PC-3 (cell line): Measurements from ENCODE around the gene PELI1. TPM values are rescaled to one million over a fixed set of nuclear protein-coding genes. Genes with fewer than 3 reads are reported as not detected.

Experiments
- ATAC-seq: fragments of 200-7000 bp; cut with Tn5 transposase; 2 replicates; pipeline ENCODE4 v1.9.1; 2020; ENCODE audit warnings: mild to moderate bottlenecking, moderate library complexity
- BruUV-seq: library from RNA; stranded (reverse); fragments of 400-500 nt; replicated peaks from 2 replicates; lab custom pipeline; 2021; lab: Mats Ljungman, UMichigan
- CTCF ChIA-PET: fragments of 300-600 bp; sonication (Branson Sonifier 250); formaldehyde crosslinking; loops from one replicate; lab custom pipeline; 2022; ENCODE audit warnings: antibody characterized with exemption; lab: Charles Lee
- POLR2A ChIA-PET: fragments of 300-600 bp; sonication (Branson Sonifier 250); formaldehyde crosslinking; loops from one replicate; lab custom pipeline; 2022; ENCODE audit warnings: antibody characterized with exemption; ENCODE audit not compliant: unreplicated experiment; lab: Charles Lee
- DNase-seq: peaks from one replicate; pipeline ENCODE4 v3.0.0-alpha.2; 2015
- H2AFZ ChIP-seq: fragments of 300-600 bp; sonication (generic); 2 replicates; pipeline ENCODE4 v1.6.0; 2016; ENCODE audit warnings: antibody characterized with exemption, low read length
- H3F3A ChIP-seq: fragments of 300-600 bp; sonication (generic); one replicate; pipeline ENCODE4 v1.6.0; 2017; ENCODE audit warnings: antibody characterized with exemption, low read length, control low read depth, mild to moderate bottlenecking; ENCODE audit not compliant: unreplicated experiment
- H3K27ac ChIP-seq: fragments of 300-600 bp; sonication (generic); 2 replicates; pipeline ENCODE4 v1.5.1; 2016; ENCODE audit warnings: mild to moderate bottlenecking, low read length
- H3K27me3 ChIP-seq: fragments of 300-600 bp; sonication (generic); 2 replicates; pipeline ENCODE4 v1.6.1; 2016; ENCODE audit warnings: low read length, mixed read lengths
- H3K36me3 ChIP-seq: fragments of 300-600 bp; sonication (generic); 2 replicates; pipeline ENCODE4 v1.6.1; 2016; ENCODE audit warnings: low read depth, mixed run types, low read length, mixed read lengths
- H3K4me1 ChIP-seq: fragments of 300-600 bp; sonication (generic); 2 replicates; pipeline ENCODE4 v1.5.1; 2016; ENCODE audit warnings: low read length; ENCODE audit not compliant: insufficient read depth
- H3K4me2 ChIP-seq: fragments of 300-600 bp; sonication (generic); 2 replicates; pipeline ENCODE4 v1.6.0; 2016; ENCODE audit warnings: low read length
- H3K4me3 ChIP-seq: fragments of 300-600 bp; sonication (generic); 2 replicates; pipeline ENCODE4 v1.5.1; 2016; ENCODE audit warnings: mild to moderate bottlenecking, low read length, mixed read lengths
- H3K79me2 ChIP-seq: fragments of 300-600 bp; sonication (generic); 2 replicates; pipeline ENCODE4 v1.6.1; 2017; ENCODE audit warnings: low read length, mixed read lengths
- H3K9ac ChIP-seq: fragments of 300-600 bp; sonication (generic); 2 replicates; pipeline ENCODE4 v1.6.0; 2016; ENCODE audit warnings: mild to moderate bottlenecking, low read length
- H3K9me2 ChIP-seq: fragments of 300-600 bp; sonication (generic); replicated peaks from 2 replicates; pipeline ENCODE4 v1.6.1; 2016; ENCODE audit warnings: mixed run types, low read length, mixed read lengths
- H3K9me3 ChIP-seq: fragments of 300-600 bp; sonication (generic); 2 replicates; pipeline ENCODE4 v1.6.1; 2016; ENCODE audit warnings: low read length, mixed read lengths
- H4K20me1 ChIP-seq: fragments of 300-600 bp; sonication (generic); 2 replicates; pipeline ENCODE4 v1.6.1; 2016; ENCODE audit warnings: low read length, mixed read lengths
- CTCF ChIP-seq: fragments of 300-600 bp; sonication (generic); conservative IDR thresholded peaks from 2 replicates; pipeline ENCODE4 v1.5.1; 2017; ENCODE audit warnings: antibody characterized with exemption, low read depth, mild to moderate bottlenecking, low read length
- EZH2 ChIP-seq: fragments of 300-600 bp; sonication (generic); IDR thresholded peaks from one replicate; pipeline ENCODE4 v1.6.1; 2017; ENCODE audit warnings: antibody characterized with exemption, mild to moderate bottlenecking, low read length; ENCODE audit not compliant: unreplicated experiment
- EZH2phosphoT487 ChIP-seq: fragments of 300-600 bp; sonication (generic); IDR thresholded peaks from 2 replicates; pipeline ENCODE4 v1.6.1; 2018; ENCODE audit warnings: mild to moderate bottlenecking, antibody characterized with exemption, low read length, borderline replicate concordance
- intact Hi-C: fragments of 100-400 bp; cut with micrococcal nuclease; formaldehyde crosslinking; loops from 2 replicates; pipeline ENCODE4 v1.9.0; 2023
- total RNA-seq: library from RNA; depleted of rRNA; stranded (reverse); fragments of >200 nt; gene quantifications from 2 replicates; pipeline ENCODE4 v1.2.3, GENCODE V29; 2014

The PELI1 gene
- total RNA-seq, 1 experiment from 2014 or later = 5.6 TPM

- H3K9me3 ChIP-seq = no peaks in the 10 kb centered on the region
- no peak overlapping the region for H2AFZ ChIP-seq
- POLR2A ChIA-PET = interaction anchor here (0.6 kb wide), 1 partner anchor 220 kb away, joined by 7 read pairs; no protein-coding TSS in a partner anchor
- no peaks in the 10 kb centered on the region for H3K4me1 ChIP-seq
- no peaks in the 10 kb centered on the region for H3K36me3 ChIP-seq
- no peaks in the 10 kb centered on the region for H3F3A ChIP-seq
- no peak overlapping the region for H3K4me3 ChIP-seq
- H3K9ac ChIP-seq = no peak overlapping the region
- TF ChIP-seq EZH2 (no peak), EZH2phosphoT487 (no peak), CTCF (no peak)
- no peaks in the 10 kb centered on the region for H4K20me1 ChIP-seq
- DNase-seq (no peak), ATAC-seq (no peak)
- no peaks in the 10 kb centered on the region for H3K9me2 ChIP-seq
- no peaks in the 10 kb centered on the region for H3K79me2 ChIP-seq
- no peaks in the 10 kb centered on the region for H3K27me3 ChIP-seq
- CTCF ChIA-PET = no interaction called here
- H3K27ac ChIP-seq = no peak overlapping the region
- no peak overlapping the region for H3K4me2 ChIP-seq
- BruUV-seq = no TSS peak
- intact Hi-C loops = no loop called here
Observed at GRCh38 chr2:64166637-64167420, 22.6 kb upstream of the PELI1 start.

- no peaks in the 10 kb centered on the region for H3K9me3 ChIP-seq
- H3K9ac ChIP-seq = no peak overlapping the region
- no peak overlapping the region for H3K27ac ChIP-seq
- H3K4me2 ChIP-seq = no peak overlapping the region
- ChIA-PET POLR2A (interaction anchor here (0.6 kb wide), 1 partner anchor 219 kb away, joined by 7 read pairs; no protein-coding TSS in a partner anchor), CTCF (no interaction called here)
- no peak for TF ChIP-seq CTCF
- no peak for TF ChIP-seq EZH2
- no peak for TF ChIP-seq EZH2phosphoT487
- DNase-seq = no peak
- no peaks in the 10 kb centered on the region for H4K20me1 ChIP-seq
- ATAC-seq = no peak
- no peaks in the 10 kb centered on the region for H3K27me3 ChIP-seq
- H2AFZ ChIP-seq = no peak overlapping the region
- no TSS peak for BruUV-seq
- H3K79me2 ChIP-seq = no peaks in the 10 kb centered on the region
- H3K36me3 ChIP-seq = no peaks in the 10 kb centered on the region
- intact Hi-C loops = no loop called here
- H3K4me3 ChIP-seq = no peak overlapping the region
- no peaks in the 10 kb centered on the region for H3F3A ChIP-seq
- H3K9me2 ChIP-seq = no peaks in the 10 kb centered on the region
- H3K4me1 ChIP-seq = no peaks in the 10 kb centered on the region
Observed at GRCh38 chr2:64166212-64166611, 22.0 kb upstream of the PELI1 start.

DNA sequence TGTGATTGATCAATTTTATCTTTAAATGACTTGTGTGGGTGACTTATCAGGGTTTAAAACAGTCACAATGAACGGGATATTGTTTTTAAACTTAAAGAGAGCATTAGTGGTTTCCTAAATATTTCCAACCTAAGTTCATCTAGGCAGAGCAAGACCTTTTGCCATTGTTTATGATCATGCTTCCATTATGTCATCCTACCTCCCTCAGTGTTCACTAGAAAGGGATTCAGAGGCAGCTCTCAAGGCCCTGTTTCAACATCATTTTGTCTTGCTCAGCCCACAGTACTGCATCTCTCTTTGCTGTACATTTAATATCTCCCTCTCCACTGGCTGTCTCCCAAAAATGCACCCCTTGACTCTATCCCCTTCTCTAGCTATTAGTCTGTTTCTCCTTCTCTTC, 21.5 kb upstream of the PELI1 start:
- no TSS peak for BruUV-seq
- H3F3A ChIP-seq = no peaks in the 10 kb centered on the region
- no peaks in the 10 kb centered on the region for H3K4me1 ChIP-seq
- no peak overlapping the region for H2AFZ ChIP-seq
- POLR2A ChIA-PET = no interaction called here
- no peak overlapping the region for H3K4me3 ChIP-seq
- H3K36me3 ChIP-seq = no peaks in the 10 kb centered on the region
- intact Hi-C loops = no loop called here
- no peak overlapping the region for H3K4me2 ChIP-seq
- H3K27me3 ChIP-seq = no peaks in the 10 kb centered on the region
- TF ChIP-seq EZH2phosphoT487 = no peak
- TF ChIP-seq EZH2 = no peak
- TF ChIP-seq CTCF = no peak
- no peak overlapping the region for H3K9ac ChIP-seq
- H3K9me3 ChIP-seq = no peaks in the 10 kb centered on the region
- DNase-seq (no peak), ATAC-seq (no peak)
- no peaks in the 10 kb centered on the region for H3K79me2 ChIP-seq
- no peaks in the 10 kb centered on the region for H4K20me1 ChIP-seq
- CTCF ChIA-PET = no interaction called here
- H3K27ac ChIP-seq = no peak overlapping the region
- H3K9me2 ChIP-seq = no peaks in the 10 kb centered on the region
